ENCODE results near the gene ANKRD9. TPM values are rescaled to one million over a fixed set of nuclear protein-coding genes. Genes with fewer than 3 reads are reported as not detected.

The ANKRD9 gene
- total and polyA plus RNA-seq, 2 experiments from 2014 or later: 17.3 to 95.9 TPM

- no peak for TF ChIP-seq ZNF462 (CRISPR knock-in tag; IDR thresholded peaks at IDR 0.05)
- TF ChIP-seq JUNB (IDR thresholded peaks at IDR 0.05; ENCODE audit: unreplicated experiment): no peak
- TF ChIP-seq EZH2 (IDR thresholded peaks at IDR 0.05; ENCODE audit: low read depth, unreplicated experiment): no peak
- no peak for TF ChIP-seq CTCF (conservative IDR thresholded peaks at IDR 0.05; ENCODE audit: low read depth in 2 of 2)
Observed at GRCh38 chr14:102540315-102541028, 30.9 kb upstream of the ANKRD9 start (continued).

GRCh38 chr14:102539544-102540314 is 30.2 kb upstream of the ANKRD9 start:
- Mint-ChIP-seq H3K9me3 (no peaks in the 10 kb centered on the region; the same call in 2 of the 3 replicates), H3K4me1 (peaks cover 7% of the 10 kb centered on the region), H3K36me3 (ENCODE audit: low read depth) (no peaks in the 10 kb centered on the region), H3K27me3 (ENCODE audit: insufficient read depth, low read depth, poor library complexity) (peaks cover 9% of the 10 kb centered on the region), H3K27ac (no peak overlapping the region), H3K4me3 (no peak overlapping the region)
- H3K4me3 ChIP-seq: no peak overlapping the region
- DNase-seq (ENCODE audit: low spot score): no peak
- 0 out of 2 replicates have a peak, but pooled peaks cover 9% of the 10 kb centered on the region for H3F3A ChIP-seq (replicated peaks; ENCODE audit: low read depth)
- no peak overlapping the region; the same call in 1 of the 2 replicates for H2AFZ ChIP-seq
- H3K9me2 ChIP-seq (ENCODE audit: insufficient read depth): no peaks in the 10 kb centered on the region
- no peak overlapping the region for H3K4me2 ChIP-seq
- no peak for ATAC-seq
- no peaks in the 10 kb centered on the region for H3K79me2 ChIP-seq (replicated peaks; ENCODE audit: insufficient read depth)
- no peaks in the 10 kb centered on the region for H4K20me1 ChIP-seq (replicated peaks; ENCODE audit: insufficient read depth)
- no peak overlapping the region for H3K27ac ChIP-seq (ENCODE audit: low read depth)
- H3K27me3 ChIP-seq (ENCODE audit: insufficient read depth): peaks cover 12% of the 10 kb centered on the region
- no peaks in the 10 kb centered on the region for H3K36me3 ChIP-seq (ENCODE audit: insufficient read depth)
- H3K4me1 ChIP-seq (ENCODE audit: insufficient read depth): 0 out of 2 replicates have a peak, but pooled peaks cover 4% of the 10 kb centered on the region
- TF ChIP-seq JUNB (IDR thresholded peaks at IDR 0.05; ENCODE audit: unreplicated experiment): no peak
- no peak for TF ChIP-seq STAT1 (IDR thresholded peaks at IDR 0.05; ENCODE audit: unreplicated experiment)
- TF ChIP-seq REST (IDR thresholded peaks at IDR 0.05; ENCODE audit: unreplicated experiment): no peak

All from GM23338 (cell line).